ENCODE measurements around the gene RGS7.
"Not testable (repeated sequence)": the region's sequence is repeated elsewhere in the genome, so short reads cannot be mapped to it uniquely, and the experiment has no call there.

Gene RGS7

DNA sequence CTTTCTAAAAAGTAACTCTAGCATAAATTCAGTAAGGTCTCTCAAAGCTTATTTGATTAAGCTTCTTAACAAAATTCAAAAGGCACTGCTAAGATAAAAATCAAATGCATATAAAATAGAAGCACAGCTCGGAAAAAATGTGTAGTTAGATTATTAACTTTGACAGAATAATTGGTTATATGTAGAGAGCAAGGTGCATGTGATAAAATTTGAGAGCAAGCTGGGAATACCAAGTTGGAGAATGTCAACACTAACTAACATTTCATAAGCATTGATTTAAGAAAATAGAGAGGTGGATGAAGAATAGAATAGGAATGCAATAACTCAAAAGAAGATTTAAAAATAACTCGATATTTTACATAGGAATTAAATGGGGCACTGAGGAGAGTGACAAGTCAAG, 540.5 kb downstream of the RGS7 start:
- DNase-seq, result no peak

DNA sequence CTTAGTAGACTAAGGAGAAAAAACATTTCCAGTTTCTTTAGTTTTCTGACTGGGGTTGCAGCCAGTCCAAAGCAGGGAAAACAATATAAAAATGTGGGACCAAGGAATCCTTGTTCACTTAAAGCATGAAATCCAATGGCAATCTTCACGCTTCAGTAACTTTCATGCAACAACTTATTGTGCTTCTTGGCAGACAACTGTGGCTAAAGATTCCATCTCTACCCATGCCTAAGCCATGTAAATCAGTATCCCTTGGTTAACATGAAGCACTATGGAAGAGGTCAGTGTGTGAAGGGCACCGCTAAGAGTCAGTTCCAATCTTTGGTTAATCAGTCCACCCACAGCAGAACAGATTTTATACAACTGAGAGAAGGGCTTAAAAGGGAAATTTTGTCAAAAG, 543.3 kb downstream of the RGS7 start:
- no peak for DNase-seq

DNA sequence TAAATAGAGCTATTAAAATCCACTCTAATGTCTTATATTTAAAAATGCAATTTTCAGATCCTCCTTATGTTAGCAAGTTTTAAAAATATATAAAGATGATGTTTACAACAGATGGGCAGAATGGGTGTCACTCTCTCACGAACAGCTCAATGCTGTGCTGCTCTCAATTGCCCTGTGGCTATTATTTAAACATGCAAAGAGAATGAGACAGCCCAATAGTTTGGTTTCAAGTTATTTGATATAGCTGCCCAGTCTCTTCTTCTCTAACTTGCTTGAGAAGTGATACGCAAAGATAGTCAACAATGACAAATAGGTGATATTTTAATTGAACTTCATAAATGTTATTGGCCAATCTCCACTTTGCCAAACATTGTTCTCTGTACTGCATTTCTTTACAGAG, 545.7 kb downstream of the RGS7 start:
- no peak for DNase-seq

DNA sequence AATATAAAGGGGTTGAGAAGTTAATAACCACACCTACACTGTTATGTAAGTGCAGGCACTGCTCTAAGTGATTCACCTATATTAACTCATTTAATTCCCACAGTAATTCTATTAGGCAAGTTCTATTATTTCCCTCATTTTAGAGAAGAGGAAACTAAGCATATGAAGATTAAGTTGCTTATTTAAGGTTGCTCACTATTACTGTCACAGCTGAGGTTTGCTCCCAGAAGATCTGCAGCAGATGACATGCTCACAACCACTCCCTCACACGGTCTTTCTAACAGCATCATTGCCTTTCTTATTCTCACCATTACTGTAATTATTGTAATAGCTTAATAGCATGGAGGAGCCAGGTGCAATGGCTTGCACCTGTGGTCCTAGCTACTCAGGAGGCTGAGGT, 548.6 kb downstream of the RGS7 start:
- DNase-seq, result no peak

DNA sequence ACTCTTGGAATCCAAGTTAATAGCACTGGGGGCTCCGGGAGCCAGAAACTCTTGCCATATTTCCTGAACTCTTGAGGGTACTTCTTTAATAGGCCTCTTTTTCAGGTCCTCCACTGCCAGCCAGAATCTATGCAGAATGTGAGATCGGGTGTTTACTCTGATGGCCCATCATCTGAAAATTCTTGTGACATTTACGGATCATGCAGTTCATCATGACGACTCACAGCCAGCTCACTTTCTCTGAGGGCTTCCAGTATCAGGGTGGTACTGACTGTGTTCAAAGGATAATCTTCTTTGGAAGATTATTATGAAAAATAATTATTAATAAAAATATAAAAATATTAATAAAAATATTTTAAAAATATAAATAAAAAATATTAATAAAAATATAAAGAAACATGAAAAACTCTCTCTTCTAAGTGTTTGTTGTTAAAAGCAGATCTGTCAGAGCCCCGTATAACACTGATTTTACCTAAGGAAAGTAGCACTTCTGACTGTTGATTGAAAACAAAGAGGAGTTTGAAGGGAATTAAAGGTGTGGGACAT, 550.7 kb downstream of the RGS7 start:
- no peak for DNase-seq

DNA sequence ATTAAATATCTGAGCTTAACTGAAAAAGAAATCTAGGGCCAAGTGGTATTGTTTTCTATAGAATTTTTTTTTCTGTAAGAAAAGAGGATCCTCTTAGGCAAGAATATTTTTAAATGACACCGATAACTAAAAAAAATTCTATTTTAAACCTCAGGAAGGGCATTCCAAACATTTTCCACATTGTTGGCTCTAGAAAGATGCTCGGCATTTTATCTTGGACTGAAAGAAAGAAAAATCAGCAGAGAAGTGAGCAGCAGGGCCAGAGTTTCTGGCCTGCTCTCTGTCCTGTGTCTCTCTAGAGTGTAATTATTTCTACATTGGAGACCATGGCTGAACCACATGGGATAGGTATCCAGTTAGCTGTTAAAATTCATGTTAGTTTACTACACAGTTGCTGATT, 552.5 kb downstream of the RGS7 start:
- DNase-seq, result no peak

DNA sequence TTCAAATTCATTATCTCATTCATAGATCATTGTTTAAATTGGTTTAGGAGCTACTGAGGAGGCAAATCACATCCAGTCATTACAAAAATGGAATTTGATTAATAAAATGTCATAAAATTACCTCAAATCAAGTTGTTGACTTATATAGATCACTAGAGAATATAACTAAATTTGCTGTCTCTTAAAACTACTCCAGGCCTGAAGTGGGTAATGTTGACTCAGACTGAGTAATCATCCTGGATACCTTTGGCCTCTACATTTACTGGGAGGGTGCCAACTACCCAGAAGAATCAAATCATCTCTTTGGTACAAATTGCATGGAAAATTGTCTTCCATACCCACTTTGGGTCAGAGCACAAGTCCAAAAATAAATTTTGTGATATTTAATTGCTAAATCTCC, 553.9 kb downstream of the RGS7 start:
- no peak for DNase-seq

DNA sequence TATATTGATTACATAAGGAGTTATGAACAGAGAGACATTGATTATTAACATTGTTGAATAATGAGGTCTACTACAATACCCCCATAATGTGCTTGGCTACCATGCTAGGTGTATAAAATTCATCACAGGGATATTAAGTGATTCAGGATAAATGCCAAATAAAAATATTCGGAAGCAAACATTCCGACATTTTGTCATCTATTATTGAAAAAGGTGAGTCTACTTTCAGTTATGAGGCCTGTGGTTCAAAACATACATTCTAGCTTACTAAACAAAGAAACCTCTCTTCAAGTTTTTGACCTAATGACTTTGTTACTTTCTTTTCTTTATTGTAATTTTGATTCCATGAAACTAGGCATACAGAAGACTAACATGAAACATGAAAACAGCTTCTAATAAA, 554.7 kb downstream of the RGS7 start:
- no peak for DNase-seq

DNA sequence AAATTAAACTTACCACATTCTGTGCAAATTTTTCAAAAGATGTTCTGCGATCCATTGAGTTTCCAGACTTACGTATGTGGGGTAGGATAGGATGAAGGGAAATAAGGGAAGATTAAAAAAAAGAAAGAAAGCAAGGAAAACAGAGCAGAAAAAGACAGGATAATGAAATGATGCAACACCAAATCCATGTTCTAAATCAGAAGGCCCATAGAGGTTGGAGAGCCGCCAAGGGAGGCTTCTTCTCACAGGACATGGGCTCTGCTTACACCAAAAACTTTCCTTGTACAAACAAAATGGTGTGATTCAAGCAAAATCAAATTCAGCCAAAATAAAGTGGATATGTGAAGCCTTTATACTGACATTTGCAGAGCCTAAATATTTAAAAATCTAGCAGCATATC, 555.6 kb downstream of the RGS7 start:
- no peak for DNase-seq

DNA sequence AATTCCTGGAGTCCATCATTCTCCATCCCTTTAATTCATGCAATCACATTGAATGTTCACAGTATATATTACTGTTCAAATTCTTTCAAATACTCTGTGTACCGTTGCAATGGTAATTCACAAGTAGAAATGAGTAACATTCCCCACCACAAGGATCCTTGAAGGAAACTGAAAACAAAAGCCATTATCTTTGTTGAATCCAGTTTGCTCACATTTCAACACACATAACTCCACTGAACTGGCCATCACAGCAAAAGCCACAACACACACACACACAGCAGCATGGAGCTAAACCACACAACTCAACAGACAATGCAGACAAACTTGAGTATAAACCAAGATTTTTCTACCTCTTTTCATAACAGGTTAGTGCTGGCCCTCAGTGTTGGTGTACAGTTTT, 556.7 kb downstream of the RGS7 start:
- no peak for DNase-seq

DNA sequence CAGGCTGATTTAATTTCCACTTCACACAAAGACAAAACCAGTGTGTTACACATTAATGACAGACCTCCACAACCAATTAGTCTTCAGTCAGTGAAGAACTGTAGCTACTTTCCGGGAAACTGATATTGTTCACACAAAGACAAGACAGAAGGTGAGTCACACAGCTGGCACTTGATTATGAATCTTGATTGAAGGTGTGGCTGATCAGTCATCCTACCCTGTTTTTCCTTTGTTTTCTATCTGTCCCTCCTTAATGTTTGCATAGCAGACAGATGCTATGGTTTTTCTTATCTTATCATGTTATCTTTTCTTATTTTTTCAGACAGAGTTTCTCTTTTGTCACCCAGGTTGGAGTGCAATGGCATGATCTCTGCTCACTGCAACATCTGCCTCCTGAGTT, 560.0 kb downstream of the RGS7 start:
- no peak for DNase-seq

DNA sequence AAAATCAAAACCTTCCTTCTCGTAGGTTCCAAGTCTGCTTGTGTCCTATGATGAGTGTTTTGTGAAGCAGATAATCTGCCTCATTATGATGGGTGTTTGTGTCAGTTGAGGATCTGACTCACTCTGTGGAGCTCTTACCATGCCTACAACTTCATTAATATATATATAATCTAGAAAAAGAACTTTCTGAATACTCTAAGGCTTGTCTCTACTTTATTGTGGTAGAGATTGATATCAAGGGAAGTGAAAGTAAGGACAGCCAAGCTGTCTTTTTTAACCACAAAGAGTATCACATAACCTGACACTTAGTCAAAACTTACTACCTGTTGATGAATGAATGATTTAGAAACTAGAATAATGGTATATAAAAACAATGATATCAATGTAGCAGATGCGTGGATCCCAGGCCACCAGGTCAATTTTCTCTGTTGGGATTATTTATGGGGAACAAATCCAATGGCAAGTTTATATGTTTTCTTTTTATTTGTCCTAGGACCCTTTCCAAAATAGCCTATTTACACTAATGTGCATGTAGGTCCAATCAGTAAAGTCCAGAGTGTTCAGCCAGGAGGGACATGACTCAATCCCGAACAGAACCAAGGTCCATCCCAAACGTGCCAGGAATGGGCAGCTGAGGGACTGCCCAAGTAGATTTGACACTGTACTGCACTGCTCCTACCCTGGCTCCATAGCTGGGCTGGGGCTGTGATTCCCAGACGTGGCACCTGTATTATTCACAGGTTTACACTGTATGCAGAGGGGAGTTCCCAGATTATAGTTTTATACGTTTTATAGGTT, 562.8 kb downstream of the RGS7 start:
- DNase-seq, result no peak

DNA sequence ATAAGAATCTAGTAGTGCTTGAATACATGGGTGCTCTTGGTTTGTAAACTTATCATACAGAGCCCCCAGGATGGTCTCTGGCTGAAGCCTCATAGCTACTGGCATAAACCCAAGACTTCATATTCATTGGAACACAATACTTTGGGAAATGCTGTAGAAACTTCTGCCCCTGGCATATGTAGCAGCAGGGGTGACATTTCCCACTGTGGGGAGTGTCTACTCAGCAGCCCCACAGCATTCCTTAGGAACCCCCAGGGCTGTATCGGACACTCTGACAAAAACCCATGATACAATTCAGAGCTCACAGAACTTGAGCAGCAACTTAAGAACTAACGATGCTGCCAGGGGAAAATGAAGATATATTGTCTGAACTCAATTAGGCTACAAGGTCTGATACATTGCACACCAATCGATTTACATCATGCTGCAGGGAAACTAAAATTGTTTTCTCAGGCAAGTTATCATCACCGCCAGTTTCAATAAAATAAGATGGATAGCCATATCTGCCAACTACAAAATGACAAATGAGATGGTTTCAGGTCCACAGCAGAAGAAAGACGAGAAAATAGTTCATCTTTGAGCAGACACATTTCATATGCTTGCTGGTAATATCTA, 564.0 kb downstream of the RGS7 start:
- DNase-seq, result no peak

DNA sequence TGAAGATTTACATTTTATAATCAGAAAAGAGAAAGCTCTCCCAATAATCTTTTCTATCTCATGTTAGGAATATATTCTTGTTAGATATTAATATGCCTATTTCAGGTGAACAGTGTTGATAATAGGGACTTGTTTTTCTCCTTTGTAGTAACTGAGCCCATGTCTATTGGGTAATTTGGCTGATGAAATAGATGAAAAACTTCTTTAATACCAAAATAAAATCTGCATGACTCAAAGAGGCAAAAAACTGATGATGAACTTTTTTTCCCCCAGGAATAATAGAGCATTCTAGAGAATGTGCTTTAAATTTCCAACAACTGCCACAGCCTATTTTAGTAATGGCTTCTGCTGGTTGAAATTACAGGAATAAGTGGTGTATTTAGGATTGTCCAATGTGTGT, 566.1 kb downstream of the RGS7 start:
- no peak for DNase-seq

DNA sequence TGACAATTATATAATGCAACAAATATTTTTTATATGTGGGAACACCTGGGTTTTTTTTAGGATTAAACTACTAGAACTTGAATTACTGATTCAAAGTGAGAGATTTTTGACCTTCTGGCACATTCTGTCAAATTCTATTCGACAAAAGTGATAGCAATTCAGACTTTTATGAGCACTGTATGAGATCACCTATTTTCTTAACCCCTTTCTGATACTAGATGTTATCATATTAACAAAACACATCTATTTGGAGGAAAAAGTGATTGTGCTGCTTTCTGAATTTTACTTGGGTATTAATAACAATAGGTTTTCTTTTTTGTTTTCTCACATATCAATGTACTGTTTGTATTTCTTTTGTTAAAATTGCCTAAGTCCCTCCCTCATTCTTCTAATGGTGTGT, 570.1 kb downstream of the RGS7 start:
- DNase-seq, result no peak

DNA sequence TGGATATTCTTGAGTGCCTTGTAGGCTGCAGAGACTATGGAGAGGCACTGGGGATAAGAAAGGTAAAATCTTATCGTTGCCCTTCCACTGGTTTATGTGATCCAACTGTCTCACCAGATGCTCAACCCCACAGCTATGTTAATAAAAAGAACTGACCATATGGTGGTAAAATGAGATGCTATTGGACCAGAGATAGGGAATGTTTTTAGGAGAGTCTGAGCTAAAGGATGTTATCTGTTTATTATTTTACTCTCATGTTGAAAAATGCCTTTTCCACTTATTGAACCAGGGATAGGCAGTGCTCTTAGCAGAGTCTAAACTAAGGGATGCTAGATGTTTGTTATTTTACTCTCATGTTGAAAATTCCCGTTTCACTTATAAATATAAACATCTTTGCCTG, 572.2 kb downstream of the RGS7 start:
- DNase-seq, result no peak

DNA sequence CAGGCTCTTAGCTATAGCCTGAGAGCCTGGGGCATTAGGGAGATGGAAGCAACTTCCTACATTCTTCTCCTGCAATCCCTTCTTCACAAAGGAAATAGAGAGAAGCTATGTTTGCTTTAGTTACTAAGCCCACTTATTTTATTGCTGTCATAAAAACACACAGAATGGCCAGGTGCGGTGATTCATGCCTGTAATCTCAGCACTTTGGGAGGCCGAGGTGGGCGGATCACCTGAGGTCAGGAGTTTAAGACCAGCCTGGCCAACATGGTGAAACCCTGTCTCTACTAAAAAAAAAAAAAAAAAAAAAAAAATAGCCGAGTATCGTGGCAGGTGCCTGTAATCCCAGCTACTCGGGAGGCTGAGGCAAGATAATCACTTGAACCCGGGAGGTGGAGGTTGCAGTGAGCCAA, 573.3 kb downstream of the RGS7 start:
- not testable (repeated sequence) for DNase-seq

DNA sequence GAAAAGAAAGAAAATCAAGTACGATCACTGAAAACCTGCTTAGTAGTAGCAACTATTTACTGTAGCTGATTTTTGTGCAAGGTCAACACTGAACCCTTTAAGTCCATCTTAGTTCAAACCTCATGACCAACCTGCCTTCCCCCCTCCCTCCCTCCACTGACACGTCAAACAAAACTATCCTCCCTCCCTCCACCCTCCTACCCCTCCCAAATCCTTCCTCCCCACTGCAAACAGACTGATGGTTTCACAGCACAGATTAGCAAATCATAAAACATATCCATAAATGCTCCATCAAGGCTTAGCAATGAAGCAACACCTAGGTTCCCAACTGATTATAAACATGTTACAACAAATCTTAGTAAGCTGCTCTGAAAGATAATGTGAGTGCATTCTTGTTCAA, 580.8 kb downstream of the RGS7 start:
- DNase-seq, result no peak

DNA sequence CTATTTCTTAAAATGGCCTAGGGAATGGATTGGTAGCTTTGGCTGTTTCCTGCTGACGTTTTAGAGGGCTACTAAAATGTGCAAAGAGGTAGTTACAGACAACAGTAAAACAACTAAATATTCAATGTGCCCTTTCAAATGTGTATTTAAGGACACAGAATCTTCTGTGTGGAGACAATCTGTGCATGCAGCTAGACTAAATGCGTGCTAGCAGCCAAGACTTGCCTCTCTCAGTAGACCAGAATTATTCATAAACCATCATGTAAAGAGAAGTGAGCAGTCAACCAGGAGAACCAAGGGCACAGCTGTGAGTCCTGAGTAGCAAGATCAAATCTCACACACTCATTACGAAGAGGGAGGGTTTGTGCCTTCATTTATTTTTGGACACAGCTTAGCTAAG, 584.9 kb downstream of the RGS7 start:
- DNase-seq, result no peak

DNA sequence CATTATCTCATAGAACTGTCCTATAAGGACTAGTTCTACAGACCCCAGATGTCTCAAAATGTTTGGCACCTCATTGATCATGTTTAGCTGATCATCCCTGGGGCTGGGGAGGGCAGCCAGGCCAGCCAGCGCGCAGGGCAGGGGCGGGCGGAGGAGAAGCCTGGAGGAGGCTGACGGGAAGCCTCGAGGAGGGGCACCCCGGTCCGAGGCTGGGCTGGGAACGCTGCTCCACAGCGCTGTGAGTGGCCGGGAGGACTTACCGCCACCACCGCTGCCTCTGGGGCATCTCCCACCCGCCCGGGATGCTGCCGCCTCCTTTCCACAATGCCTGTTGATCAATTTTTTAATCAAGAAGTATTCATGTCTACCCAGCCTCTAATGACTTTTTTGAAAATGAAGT, 585.6 kb downstream of the RGS7 start:
- no peak for DNase-seq

DNA sequence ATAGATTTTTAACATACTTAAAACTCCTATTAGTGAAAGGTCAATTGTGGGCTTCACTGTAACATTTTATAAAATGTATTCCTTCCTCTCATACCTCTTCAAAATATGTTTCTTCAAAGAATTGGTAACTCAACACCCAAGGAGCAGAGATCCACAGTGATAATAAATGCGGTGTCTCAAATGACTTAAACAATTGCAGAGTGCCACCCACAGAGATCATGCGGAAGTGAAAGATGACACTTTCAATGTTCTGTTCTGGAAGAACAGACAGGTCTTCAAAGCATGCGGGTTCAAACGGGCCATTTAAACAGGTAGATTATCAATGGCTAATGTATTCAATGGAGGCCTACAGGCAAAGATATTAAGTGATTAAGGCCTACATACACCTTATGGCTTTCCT, 588.0 kb downstream of the RGS7 start:
- DNase-seq, result no peak

DNA sequence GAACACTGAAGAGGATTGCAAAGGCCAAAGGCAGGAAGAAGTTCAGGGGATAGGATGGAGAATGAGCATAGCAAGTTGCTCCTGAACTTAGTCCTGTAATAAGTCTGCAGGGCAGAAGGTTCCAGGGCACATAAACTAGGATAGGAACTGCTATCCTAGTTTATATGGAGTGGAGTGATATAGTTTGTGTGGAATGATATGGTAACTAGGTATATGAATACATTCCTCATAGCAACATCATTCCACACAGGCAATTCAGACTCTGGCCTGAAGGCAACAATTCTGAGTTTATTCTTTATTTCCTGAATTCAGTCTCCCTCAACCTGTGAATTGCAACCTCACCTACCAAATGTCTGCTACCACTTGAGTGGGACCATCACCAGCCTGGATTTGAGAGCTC, 590.2 kb downstream of the RGS7 start:
- DNase-seq, result no peak

DNA sequence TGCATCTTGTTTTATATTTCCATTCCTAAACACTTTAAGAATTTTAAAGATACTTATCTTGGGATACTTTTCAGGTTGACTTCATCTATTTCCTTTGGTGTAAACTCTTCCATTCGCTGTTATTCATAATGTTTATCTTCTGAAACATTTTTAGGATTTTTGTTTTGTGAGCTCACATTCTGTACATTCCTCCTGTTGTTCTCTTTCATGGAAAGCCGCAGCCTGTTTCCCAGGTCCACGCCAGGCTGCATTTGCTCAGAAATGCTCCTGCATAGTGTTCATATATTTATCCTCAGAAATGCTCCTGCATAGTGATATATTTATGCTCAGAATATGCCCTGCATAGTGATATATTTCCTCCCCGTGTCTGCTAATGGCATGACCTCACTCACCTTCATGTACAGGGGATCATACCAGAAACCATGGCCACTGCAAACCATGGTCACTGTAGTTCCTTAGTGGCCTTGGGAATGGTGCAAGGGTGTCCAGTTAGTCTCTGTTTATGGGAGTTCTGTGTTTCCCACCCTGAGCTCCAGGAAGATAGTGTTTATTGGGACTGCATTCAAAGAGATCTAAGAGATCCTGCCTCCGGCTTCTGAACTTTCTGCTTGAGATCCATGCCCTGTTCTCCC, 591.2 kb downstream of the RGS7 start:
- DNase-seq, result no peak

DNA sequence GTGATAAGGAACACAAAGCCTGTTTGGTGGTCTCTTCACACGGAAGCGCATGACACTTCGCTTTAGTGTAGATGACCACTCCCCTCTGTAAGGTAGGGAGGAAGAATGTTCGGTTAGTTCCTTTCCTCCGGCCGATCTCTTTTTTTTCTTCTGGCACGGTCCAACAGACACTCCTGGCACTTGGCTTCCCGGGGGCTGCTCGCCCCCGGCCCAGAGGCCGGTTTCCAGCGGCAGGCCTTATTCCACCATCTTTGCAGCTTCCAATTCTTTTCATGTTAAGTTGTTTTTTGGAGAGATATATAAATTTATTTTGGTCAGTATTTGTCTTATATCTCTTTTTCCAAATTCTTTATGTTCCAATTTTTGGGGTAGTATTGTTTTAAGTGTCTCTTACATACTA, 593.2 kb downstream of the RGS7 start:
- no peak for DNase-seq
